DND-41 (cell line): ENCODE results near the gene MYO16.

Experiments used
- ATAC-seq: fragments of 200-7000 bp; cut with Tn5 transposase; 3 replicates; pipeline ENCODE4 v1.9.1; 2021; ENCODE audit warnings: low read depth; ENCODE audit not compliant: insufficient read depth
- DNase-seq: peaks from one replicate; pipeline ENCODE4 v3.0.0-alpha.2; 2020
- H2AFZ ChIP-seq: 2 replicates; pipeline ENCODE4 v1.6.0; 2012; ENCODE audit warnings: low read depth, low read length
- H3K27ac ChIP-seq: 2 replicates; pipeline ENCODE4 v1.5.1; 2012; ENCODE audit warnings: low read length, inconsistent platforms
- H3K27me3 ChIP-seq: fragments of 200-600 bp; sonication (generic); 2 replicates; pipeline ENCODE4 v1.6.0; 2012; ENCODE audit warnings: low read length, mild to moderate bottlenecking, inconsistent platforms; ENCODE audit not compliant: insufficient read depth, poor library complexity
- H3K36me3 ChIP-seq: 2 replicates; pipeline ENCODE4 v1.5.1; 2012; ENCODE audit warnings: low read length, inconsistent platforms; ENCODE audit not compliant: insufficient read depth
- H3K4me1 ChIP-seq: 2 replicates; pipeline ENCODE4 v1.5.1; 2012; ENCODE audit warnings: mild to moderate bottlenecking, low read length; ENCODE audit not compliant: insufficient read depth
- H3K4me2 ChIP-seq: 2 replicates; pipeline ENCODE4 v1.6.0; 2012; ENCODE audit warnings: mild to moderate bottlenecking, moderate library complexity, low read length, inconsistent platforms; ENCODE audit not compliant: insufficient read depth
- H3K4me3 ChIP-seq, 2 experiments: fragments of 200-600 bp in 1 of 2; shearing (Covaris generic) in 1 of 2; 2 replicates each; pipeline ENCODE4 v1.5.1; 2012 to 2016; ENCODE audit warnings: inconsistent platforms in 2 of 2, low read length in 2 of 2, mild to moderate bottlenecking in 2 of 2, low read depth in 1 of 2, moderate library complexity in 1 of 2
- H3K79me2 ChIP-seq: 2 replicates; pipeline ENCODE4 v1.6.0; 2012; ENCODE audit warnings: low read length, inconsistent platforms; ENCODE audit not compliant: insufficient read depth
- H3K9ac ChIP-seq: 2 replicates; pipeline ENCODE4 v1.6.0; 2012; ENCODE audit warnings: low read depth, mild to moderate bottlenecking, inconsistent platforms, low read length, moderate library complexity
- H3K9me3 ChIP-seq: 2 replicates; pipeline ENCODE4 v1.5.1; 2012; ENCODE audit warnings: low read length, moderate library complexity, mild to moderate bottlenecking, inconsistent platforms; ENCODE audit not compliant: insufficient read depth, severe bottlenecking
- H4K20me1 ChIP-seq: 2 replicates; pipeline ENCODE4 v1.6.0; 2012; ENCODE audit warnings: low read length; ENCODE audit not compliant: insufficient read depth
- CTCF ChIP-seq: IDR thresholded peaks from 2 replicates; pipeline ENCODE4 v1.5.1; 2012; ENCODE audit warnings: borderline replicate concordance, low read length, moderate library complexity, mild to moderate bottlenecking; ENCODE audit not compliant: poor library complexity, severe bottlenecking; ENCODE audit errors: extremely low read depth
- EZH2 ChIP-seq: IDR thresholded peaks from 3 replicates; pipeline ENCODE4 v1.6.1; 2012; ENCODE audit warnings: borderline replicate concordance, low read depth, mild to moderate bottlenecking, moderate library complexity, low read length, inconsistent platforms; ENCODE audit not compliant: severe bottlenecking

MYO16 gene

GRCh38 chr13:109243311-109243951 lies 614.0 kb downstream of the MYO16 start:
- Histone ChIP-seq H3K4me2 (no peak overlapping the region), H2AFZ (no peak overlapping the region), H3K79me2 (no peaks in the 10 kb centered on the region), H3K27me3 (no peaks in the 10 kb centered on the region), H3K9me3 (peaks cover 5% of the 10 kb centered on the region), H3K4me3 (no peak overlapping the region), H3K4me1 (no peaks in the 10 kb centered on the region), H3K36me3 (no peaks in the 10 kb centered on the region), H4K20me1 (no peaks in the 10 kb centered on the region), H3K27ac (no peak overlapping the region), H3K9ac (no peak overlapping the region)
- DNase-seq: no peak
- TF ChIP-seq EZH2: no peak
- TF ChIP-seq CTCF: no peak
- ATAC-seq: no peak

GRCh38 chr13:109244566-109244965 lies 615.2 kb downstream of the MYO16 start:
- DNase-seq (no peak), ATAC-seq (no peak)
- no peak overlapping the region for H3K27ac ChIP-seq
- no peak overlapping the region for H3K9ac ChIP-seq
- no peaks in the 10 kb centered on the region for H3K27me3 ChIP-seq
- no peaks in the 10 kb centered on the region for H3K4me1 ChIP-seq
- no peak for TF ChIP-seq EZH2
- TF ChIP-seq CTCF: no peak
- no peaks in the 10 kb centered on the region for H3K79me2 ChIP-seq
- no peaks in the 10 kb centered on the region for H4K20me1 ChIP-seq
- peaks cover 5% of the 10 kb centered on the region for H3K9me3 ChIP-seq
- H3K4me2 ChIP-seq: no peak overlapping the region
- no peak overlapping the region for H2AFZ ChIP-seq
- H3K36me3 ChIP-seq: no peaks in the 10 kb centered on the region
- no peak overlapping the region for H3K4me3 ChIP-seq

GRCh38 chr13:109246001-109246400 lies 616.6 kb downstream of the MYO16 start:
- Histone ChIP-seq H3K27ac (no peak overlapping the region), H3K4me3 (no peak overlapping the region), H3K9ac (no peak overlapping the region), H3K4me2 (no peak overlapping the region), H3K9me3 (peaks cover 5% of the 10 kb centered on the region), H4K20me1 (no peaks in the 10 kb centered on the region), H3K4me1 (no peaks in the 10 kb centered on the region), H3K79me2 (no peaks in the 10 kb centered on the region), H3K27me3 (no peaks in the 10 kb centered on the region), H2AFZ (no peak overlapping the region), H3K36me3 (no peaks in the 10 kb centered on the region)
- TF ChIP-seq CTCF (no peak), EZH2 (no peak)
- no peak for ATAC-seq
- no peak for DNase-seq
